Caco-2 (cell line): ENCODE measurements around the gene DDO. TPM values are rescaled to one million over a fixed set of nuclear protein-coding genes. Genes with fewer than 3 reads are reported as not detected.

ENCODE experiments used
- BruUV-seq: library from RNA; stranded (reverse); fragments of 400-500 nt; replicated peaks from 2 replicates; lab custom pipeline; 2021; lab: Mats Ljungman, UMichigan
- CTCF ChIA-PET: fragments of 300-600 bp; sonication (Branson Sonifier 250); formaldehyde crosslinking; loops from one replicate; lab custom pipeline; 2022; ENCODE audit warnings: antibody characterized with exemption; lab: Charles Lee
- POLR2A ChIA-PET: fragments of 300-600 bp; sonication (Branson Sonifier 250); formaldehyde crosslinking; loops from one replicate; lab custom pipeline; 2022; ENCODE audit warnings: antibody characterized with exemption; lab: Charles Lee
- DNase-seq, 2 experiments: peaks; one replicate each; pipeline versions ENCODE4 v3.0.0 to v3.0.0-alpha.2; 2020 to 2022
- H3K27me3 ChIP-seq: replicated peaks from 2 replicates; pipeline ENCODE4 v1.6.0; 2011; ENCODE audit warnings: low read length; ENCODE audit not compliant: control insufficient read depth, insufficient read depth
- H3K36me3 ChIP-seq: 2 replicates; pipeline ENCODE4 v1.5.1; 2011; ENCODE audit warnings: low read length; ENCODE audit not compliant: control insufficient read depth, insufficient read depth
- H3K4me1 ChIP-seq: fragments of 250-450 bp; sonication (Bioruptor Pico); 2 replicates; pipeline ENCODE4 v1.5.1; 2020; ENCODE audit warnings: mild to moderate bottlenecking
- H3K4me3 ChIP-seq: 2 replicates; pipeline ENCODE4 v1.5.1; 2011; ENCODE audit warnings: low read depth, mild to moderate bottlenecking, control low read depth, low read length
- H3K9me3 ChIP-seq: fragments of 250-450 bp; sonication (Bioruptor Pico); 2 replicates; pipeline ENCODE4 v1.5.1; 2020; ENCODE audit warnings: mild to moderate bottlenecking, moderate library complexity
- H3K27ac Mint-ChIP-seq: one replicate; pipeline ENCODE4 v1.8.0; 2022; ENCODE audit warnings: mixed read lengths; ENCODE audit not compliant: unreplicated experiment
- H3K27me3 Mint-ChIP-seq: one replicate; pipeline ENCODE4 v1.8.0; 2022; ENCODE audit warnings: mixed read lengths; ENCODE audit not compliant: insufficient read depth, unreplicated experiment
- H3K36me3 Mint-ChIP-seq: one replicate; pipeline ENCODE4 v1.8.0; 2022; ENCODE audit warnings: mild to moderate bottlenecking, mixed read lengths; ENCODE audit not compliant: insufficient read depth, unreplicated experiment
- H3K4me1 Mint-ChIP-seq: one replicate; pipeline ENCODE4 v1.8.0; 2022; ENCODE audit warnings: low read depth, mixed read lengths; ENCODE audit not compliant: unreplicated experiment
- H3K4me3 Mint-ChIP-seq: one replicate; pipeline ENCODE4 v1.8.0; 2022; ENCODE audit warnings: mild to moderate bottlenecking, moderate library complexity, mixed read lengths; ENCODE audit not compliant: unreplicated experiment
- H3K9me3 Mint-ChIP-seq: one replicate; pipeline ENCODE4 v1.8.0; 2022; ENCODE audit warnings: mixed read lengths; ENCODE audit not compliant: unreplicated experiment
- intact Hi-C: fragments of 100-400 bp; cut with micrococcal nuclease; formaldehyde crosslinking; loops from one replicate; pipeline ENCODE4 v1.10.0; 2022; ENCODE audit not compliant: unreplicated experiment
- total RNA-seq: library from RNA; stranded (reverse); gene quantifications from 2 replicates; pipeline ENCODE4 v1.2.3, GENCODE V29; 2022
- TF ChIP-seq, protein P1 (sequence below), 2 experiments: fragments of 200-600 bp in 1 of 2; IDR thresholded peaks; 1 replicate in 1 of 2; 2 replicates in 1 of 2; pipeline versions ENCODE4 v1.5.1 to v1.8.0; 2011 to 2022; ENCODE audit warnings: antibody characterized with exemption in 1 of 2, control low read depth in 1 of 2, inconsistent platforms in 1 of 2, low read depth in 1 of 2, low read length in 1 of 2, mild to moderate bottlenecking in 1 of 2, moderate library complexity in 1 of 2; ENCODE audit not compliant: insufficient read depth in 1 of 2, severe bottlenecking in 1 of 2, unreplicated experiment in 1 of 2

The DDO gene
- total RNA-seq, 1 experiment from 2014 or later: not detected

DNA sequence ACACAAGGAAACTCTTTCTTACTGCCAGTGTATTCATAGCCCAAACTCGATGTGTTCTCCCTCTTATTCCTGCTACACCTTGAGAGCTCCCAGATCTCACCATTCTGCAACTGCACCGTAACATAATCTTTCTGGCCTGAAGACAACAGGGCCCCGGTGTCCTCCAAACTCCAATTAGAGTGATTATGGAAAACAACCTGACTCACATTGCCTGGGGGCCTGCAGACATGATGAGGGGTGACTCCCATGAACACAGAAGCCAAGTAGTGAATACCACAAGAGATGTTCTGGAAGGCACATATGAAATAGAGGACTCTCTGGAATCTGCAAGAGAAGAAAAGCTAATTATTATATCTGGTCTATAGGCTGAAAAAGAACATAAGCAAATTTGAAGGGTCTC lies 41.3 kb upstream of the DDO start:
- BruUV-seq: no TSS peak
- intact Hi-C loops: no loop called here
- Mint-ChIP-seq H3K36me3 (no peaks in the 10 kb centered on the region), H3K27me3 (no peaks in the 10 kb centered on the region), H3K4me3 (no peak overlapping the region), H3K9me3 (no peaks in the 10 kb centered on the region), H3K4me1 (no peaks in the 10 kb centered on the region), H3K27ac (no peak overlapping the region)
- TF ChIP-seq, protein P1, sequence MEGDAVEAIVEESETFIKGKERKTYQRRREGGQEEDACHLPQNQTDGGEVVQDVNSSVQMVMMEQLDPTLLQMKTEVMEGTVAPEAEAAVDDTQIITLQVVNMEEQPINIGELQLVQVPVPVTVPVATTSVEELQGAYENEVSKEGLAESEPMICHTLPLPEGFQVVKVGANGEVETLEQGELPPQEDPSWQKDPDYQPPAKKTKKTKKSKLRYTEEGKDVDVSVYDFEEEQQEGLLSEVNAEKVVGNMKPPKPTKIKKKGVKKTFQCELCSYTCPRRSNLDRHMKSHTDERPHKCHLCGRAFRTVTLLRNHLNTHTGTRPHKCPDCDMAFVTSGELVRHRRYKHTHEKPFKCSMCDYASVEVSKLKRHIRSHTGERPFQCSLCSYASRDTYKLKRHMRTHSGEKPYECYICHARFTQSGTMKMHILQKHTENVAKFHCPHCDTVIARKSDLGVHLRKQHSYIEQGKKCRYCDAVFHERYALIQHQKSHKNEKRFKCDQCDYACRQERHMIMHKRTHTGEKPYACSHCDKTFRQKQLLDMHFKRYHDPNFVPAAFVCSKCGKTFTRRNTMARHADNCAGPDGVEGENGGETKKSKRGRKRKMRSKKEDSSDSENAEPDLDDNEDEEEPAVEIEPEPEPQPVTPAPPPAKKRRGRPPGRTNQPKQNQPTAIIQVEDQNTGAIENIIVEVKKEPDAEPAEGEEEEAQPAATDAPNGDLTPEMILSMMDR (IDR thresholded peaks at IDR 0.05; ENCODE audit: insufficient read depth in 1 of 2, low read depth in 1 of 2, low read length in 1 of 2, severe bottlenecking in 1 of 2, unreplicated experiment in 1 of 2): no peak
- H3K4me1 ChIP-seq: no peaks in the 10 kb centered on the region
- peaks cover under 1% of the 10 kb centered on the region; the same call in 1 of the 2 replicates for H3K9me3 ChIP-seq
- H3K27me3 ChIP-seq: no peaks in the 10 kb centered on the region
- H3K4me3 ChIP-seq: no peak overlapping the region
- CTCF ChIA-PET: no interaction called here
- POLR2A ChIA-PET: no interaction called here
- DNase-seq: no peak
- H3K36me3 ChIP-seq: no peaks in the 10 kb centered on the region

DNA sequence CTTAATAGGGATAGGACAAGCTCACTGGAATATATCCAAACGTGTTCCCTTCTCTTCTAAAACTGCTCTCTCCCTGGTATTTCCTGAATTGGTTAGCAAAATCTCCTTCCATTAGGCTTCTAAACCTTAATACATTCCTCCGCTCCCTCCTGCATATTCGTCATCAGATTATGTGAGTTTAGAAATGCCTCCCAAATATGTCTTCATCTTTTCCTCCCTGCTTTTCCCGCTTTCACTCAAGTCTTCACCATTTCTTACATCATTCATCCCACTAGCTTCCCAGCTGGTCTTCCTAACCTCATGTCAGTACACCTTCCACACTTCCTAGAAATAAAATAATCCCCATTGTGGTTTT lies 34.1 kb upstream of the DDO start:
- TF ChIP-seq, protein P1 (IDR thresholded peaks at IDR 0.05; ENCODE audit: insufficient read depth in 1 of 2, low read depth in 1 of 2, low read length in 1 of 2, severe bottlenecking in 1 of 2, unreplicated experiment in 1 of 2): no peak
- H3K4me1 ChIP-seq: no peaks in the 10 kb centered on the region
- no peak for DNase-seq
- ChIA-PET CTCF (no interaction called here), POLR2A (no interaction called here)
- Mint-ChIP-seq H3K27ac (no peak overlapping the region), H3K4me3 (no peak overlapping the region), H3K36me3 (no peaks in the 10 kb centered on the region), H3K4me1 (no peaks in the 10 kb centered on the region), H3K9me3 (no peaks in the 10 kb centered on the region), H3K27me3 (peaks cover 4% of the 10 kb centered on the region)
- H3K36me3 ChIP-seq: no peaks in the 10 kb centered on the region
- H3K27me3 ChIP-seq: no peaks in the 10 kb centered on the region; the same call in 1 of the 2 replicates
- BruUV-seq: no TSS peak
- intact Hi-C loops: no loop called here
- no peaks in the 10 kb centered on the region for H3K9me3 ChIP-seq
- no peak overlapping the region for H3K4me3 ChIP-seq

DNA sequence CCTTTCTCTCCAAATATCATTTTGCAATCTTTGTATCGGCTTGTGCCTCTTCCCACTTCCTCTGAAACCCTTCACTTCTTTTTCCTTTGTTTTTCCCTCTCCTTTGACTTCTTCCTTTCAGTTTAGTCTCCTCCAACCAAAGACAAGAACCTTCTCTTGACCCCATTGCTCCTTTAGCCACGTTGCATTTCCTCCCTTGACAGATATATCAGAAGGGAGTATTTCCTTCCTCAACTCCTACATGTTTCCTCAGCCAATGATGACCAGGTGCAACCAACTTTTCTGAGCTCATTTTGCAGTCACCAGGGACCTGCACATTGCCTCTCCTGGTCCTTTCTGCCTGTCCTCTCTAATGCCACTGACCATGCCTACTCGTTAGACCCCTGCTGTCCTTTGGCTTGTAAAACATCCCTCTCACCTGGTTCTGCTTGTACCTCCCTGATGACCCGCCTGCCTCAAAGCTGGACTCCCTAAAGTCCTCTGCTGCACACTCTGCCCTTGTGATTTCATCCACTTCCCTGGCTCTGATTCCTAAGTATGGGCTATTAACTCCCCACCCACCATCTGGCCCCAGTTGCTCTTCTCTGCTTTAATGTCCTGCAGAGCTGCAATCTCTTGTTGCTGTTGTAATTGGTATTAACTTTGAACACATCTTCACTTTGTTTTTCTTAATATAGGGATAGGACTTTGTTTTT lies 33.6 kb upstream of the DDO start:
- Mint-ChIP-seq H3K4me1 (no peaks in the 10 kb centered on the region), H3K9me3 (no peaks in the 10 kb centered on the region), H3K36me3 (no peaks in the 10 kb centered on the region), H3K27ac (no peak overlapping the region), H3K4me3 (no peak overlapping the region), H3K27me3 (peaks cover 4% of the 10 kb centered on the region)
- H3K36me3 ChIP-seq: no peaks in the 10 kb centered on the region
- BruUV-seq: no TSS peak
- no peaks in the 10 kb centered on the region for H3K4me1 ChIP-seq
- POLR2A ChIA-PET: no interaction called here
- no peak overlapping the region for H3K4me3 ChIP-seq
- TF ChIP-seq, protein P1 (IDR thresholded peaks at IDR 0.05; ENCODE audit: insufficient read depth in 1 of 2, low read depth in 1 of 2, low read length in 1 of 2, severe bottlenecking in 1 of 2, unreplicated experiment in 1 of 2): no peak
- no peaks in the 10 kb centered on the region for H3K9me3 ChIP-seq
- intact Hi-C loops: no loop called here
- H3K27me3 ChIP-seq: no peaks in the 10 kb centered on the region; the same call in 1 of the 2 replicates
- CTCF ChIA-PET: no interaction called here
- no peak for DNase-seq
